Mesenteric fat pad (tissue), 1 donor: ENCODE results near the gene SLC25A38. TPM values are rescaled to one million over a fixed set of nuclear protein-coding genes. Genes with fewer than 3 reads are reported as not detected.

Experiments used
- DNase-seq: peaks from one replicate; pipeline ENCODE4 v3.0.0-alpha.2; 2020; ENCODE audit warnings: low spot score
- total RNA-seq: library from RNA; stranded (reverse); fragmentation: NEBNext Ultra II Directional; extraction: Animal tissue kit (Norgen Biotek cat#: 25700); gene quantifications from one replicate; pipeline ENCODE4 v1.2.1, GENCODE V29; 2021
- donor health status: DM: yes; HTN: yes; CAD: no.

SLC25A38 gene
- total RNA-seq, 1 donor from 2014 or later, result 16.7 TPM

DNA sequence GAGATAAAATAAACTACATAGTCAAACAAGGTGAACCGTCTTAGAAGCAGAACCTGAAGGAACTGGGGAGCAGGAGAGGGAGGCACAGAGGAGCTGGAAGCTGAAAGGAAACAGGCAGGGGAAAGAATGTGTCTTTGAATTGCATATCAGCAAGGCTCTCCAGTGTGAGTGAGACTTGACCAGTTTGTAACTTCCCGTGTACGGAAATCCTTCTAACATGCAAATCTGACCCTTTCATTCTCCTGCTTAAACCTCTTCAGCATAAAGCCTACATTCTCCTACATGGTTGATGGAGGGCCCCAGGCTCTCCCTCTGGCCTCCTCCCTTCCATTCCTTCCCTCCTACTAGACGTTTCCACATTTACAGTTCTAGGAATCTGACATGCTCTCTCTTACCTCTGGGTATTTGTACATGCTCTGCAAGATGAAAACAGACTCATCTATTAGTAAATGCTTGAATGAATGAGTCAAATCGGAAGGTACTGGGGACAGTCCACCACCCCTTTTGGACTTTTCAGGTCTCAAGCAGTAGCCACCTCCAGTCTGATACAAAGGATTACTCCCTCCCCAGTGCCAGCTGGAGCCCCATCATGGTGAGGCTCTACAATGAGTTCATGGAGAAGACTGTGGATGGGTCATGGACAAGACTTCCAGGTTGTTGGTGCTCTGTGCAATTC lies 6.1 kb upstream of the SLC25A38 start:
- DNase-seq, result no peak

DNA sequence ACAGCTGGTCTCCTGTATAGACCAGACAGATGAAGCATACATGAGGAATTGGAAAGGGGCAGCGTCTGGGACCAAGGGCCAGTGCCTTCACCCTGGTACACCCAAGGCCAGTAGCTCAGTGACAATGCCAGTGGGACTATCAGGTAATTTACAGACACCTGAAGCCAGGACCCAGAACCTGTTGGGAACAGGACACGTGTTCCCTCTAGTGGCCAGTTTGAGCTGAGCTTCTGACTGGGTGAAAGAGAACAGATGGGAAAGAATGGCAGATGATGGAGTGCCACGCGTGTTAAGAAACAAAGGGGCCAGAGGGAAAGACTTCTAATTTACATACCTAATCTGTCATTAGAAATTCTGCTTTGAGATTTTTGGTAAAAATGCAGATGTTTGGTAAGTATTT lies 5.1 kb upstream of the SLC25A38 start:
- no peak for DNase-seq

DNA sequence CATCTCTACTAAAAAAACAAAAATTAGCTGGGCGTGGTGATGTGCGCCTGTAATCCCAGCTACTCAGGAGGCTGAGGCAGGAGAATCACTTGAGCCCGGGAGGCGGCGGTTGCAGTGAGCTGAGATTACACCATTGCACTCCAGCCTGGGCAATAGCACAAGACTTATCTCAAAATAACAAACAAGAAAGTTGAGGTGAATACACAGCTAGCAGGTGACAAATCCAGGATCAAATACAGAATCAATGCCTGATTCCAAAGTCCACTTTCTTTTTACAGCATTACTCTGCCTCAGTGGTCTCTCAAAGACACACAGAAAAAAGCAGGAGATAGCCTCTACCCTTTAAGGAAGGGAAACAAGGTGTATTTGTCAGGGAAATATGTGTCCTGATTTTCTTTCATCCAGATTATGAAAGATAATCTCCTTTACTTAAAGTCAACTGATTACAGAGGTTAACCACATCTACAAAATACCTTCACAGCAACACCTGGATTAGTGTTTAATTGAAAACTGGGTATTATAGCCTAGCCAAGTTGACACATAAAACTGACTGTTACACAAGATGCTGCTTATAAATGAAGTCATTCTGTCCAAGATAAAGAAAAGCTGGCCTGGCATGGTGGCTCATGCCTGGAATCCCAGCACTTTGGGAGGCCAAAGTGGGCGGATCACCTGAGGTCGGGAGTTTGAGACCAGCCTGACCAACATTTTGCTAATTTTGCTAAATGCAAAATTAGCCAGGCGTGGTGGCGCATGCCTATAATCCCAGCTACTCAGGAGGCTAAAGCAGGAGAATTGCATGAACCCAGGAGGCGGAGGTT lies 4.0 kb upstream of the SLC25A38 start:
- DNase-seq, result no peak

DNA sequence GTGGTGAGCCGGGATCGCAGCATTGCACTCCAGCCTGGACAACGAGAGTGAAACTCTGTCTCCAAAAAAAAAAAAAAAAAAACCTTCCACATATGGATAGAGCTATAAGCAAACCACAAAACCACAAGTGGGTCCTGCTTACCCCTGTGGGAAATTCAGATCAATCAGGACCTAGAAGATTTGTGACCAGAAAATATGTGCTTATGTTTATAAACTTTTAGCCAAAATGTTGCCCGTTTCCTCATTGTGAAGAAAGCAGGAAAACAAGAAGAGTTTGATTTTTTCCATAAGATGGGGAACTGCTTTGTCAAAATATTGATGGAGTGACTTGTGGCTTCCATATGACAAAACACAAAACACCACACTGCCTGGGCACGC lies 3.4 kb upstream of the SLC25A38 start:
- no peak for DNase-seq

DNA sequence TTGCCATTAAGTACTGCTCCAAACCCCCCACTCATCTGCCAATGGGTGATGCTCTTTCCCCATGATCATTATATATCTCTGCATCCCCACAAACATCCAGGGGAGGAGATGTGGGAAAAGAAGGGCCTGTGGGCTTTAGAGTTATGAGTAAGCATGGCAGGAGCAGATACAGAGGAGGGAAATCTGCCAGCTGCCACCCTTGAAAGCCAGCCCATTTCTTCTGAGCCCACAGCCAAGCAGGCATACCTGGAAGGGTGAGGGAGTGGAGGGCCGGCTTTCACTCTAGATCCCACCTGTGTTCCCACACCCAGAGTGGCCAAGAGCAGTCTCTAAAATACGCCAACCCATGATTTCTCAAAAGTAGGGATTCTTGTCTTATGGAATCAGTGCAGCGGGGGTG lies 1.7 kb upstream of the SLC25A38 start:
- DNase-seq, result no peak

DNA sequence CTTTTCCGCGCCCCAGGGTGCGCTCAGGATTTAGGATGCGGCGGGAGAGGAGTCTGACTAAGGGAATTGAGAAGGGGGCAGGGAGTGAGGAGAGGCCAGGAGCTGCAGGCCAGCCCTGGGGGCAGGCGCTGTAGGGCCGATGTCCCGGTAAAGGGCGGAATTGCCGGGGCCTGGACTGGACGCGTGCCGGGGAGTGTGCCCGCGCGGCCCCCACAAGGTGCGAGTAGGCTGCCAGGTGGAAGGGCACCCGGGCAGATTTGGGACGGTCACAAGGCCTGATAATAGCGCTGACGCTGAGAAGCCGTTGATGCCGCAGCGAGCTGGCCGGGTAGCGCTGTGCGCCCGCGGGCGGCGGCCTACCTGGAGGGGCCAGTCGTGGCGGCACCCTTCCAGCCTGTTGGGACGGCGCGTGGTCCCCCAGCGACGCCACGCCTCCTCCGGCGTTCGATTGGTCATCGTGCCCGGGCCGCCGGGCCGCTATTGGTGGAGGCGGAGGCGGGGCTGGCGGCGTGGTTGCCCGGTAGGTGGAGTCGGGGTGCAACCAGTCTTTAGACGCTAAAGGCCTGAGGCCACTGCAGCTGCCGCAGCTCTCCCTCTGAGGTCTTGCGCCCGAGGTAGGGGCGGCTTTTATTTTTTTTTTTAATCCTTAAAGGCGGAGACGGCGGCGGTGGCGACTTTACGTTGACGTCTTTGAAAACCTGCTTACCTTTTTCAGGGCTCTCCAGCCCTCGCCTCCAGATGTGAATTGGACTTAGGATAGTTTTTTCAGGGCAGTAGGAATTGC lies 903 bp downstream of the SLC25A38 start:
- peak; percentile 99 for DNase-seq

DNA sequence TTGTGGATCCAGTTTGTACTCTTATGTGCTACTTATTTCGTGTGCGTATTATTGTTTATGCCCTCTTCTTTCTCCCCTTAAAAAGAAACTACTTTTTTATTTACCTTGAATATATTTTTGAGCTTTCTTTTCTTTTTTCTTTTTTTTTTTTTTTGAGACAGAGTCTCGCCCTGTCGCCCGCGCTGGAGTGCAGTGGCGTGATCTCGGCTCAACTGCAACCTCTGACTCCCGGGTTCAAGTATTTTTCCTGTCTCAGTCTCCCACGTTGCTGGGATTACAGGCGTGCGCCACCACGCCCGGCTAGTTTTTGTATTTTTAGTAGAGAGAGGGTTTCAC lies 1.5 kb downstream of the SLC25A38 start:
- no peak for DNase-seq

DNA sequence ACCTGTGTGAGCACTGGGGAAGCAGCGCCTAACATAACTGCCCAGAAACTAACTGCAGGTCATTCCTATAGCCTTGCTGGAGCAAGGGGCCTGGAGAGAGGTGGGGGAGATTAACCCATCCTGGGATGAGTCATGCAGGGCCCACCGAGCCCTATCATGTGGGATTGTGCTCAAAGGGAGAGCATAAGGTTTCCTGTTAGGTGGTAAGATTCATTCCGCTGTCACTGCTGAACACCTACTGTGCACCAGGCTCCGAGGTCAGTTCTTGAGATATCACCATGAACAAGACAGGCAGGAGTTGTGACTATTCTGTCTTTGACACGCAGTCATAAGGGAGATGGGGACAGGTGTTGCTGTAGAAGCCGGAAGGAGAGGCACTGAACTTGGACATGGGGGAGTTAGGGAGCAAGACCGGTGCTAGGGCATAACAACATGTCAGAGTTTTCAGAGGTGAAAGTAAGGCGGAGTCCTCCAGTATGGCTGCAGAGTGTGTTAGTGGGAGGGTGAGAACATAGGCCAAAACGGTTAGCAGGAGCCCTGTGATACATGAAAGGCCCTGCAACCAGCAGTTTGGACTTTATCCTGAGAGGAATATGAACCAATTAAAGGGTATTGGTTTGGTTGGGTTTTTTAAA lies 2.4 kb downstream of the SLC25A38 start:
- no peak for DNase-seq

DNA sequence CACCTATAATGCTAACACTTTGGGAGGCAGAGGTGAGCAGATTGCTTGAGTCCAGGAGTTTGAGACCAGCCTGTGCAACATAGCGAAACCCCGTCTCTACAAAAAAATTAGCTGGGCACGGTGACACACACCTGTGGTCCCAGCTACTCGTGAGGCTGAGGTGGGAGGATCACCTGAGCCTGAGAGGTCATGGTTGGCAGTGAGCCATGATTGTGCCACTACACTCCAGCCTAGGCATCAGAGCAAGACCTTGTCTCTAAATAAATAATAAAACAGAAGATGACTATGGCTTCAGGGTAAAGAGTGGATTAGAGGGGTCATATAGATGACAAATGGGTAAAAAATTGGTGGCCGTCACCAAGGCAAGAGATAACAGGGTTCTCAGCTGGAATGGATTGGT lies 3.1 kb downstream of the SLC25A38 start:
- no peak for DNase-seq

DNA sequence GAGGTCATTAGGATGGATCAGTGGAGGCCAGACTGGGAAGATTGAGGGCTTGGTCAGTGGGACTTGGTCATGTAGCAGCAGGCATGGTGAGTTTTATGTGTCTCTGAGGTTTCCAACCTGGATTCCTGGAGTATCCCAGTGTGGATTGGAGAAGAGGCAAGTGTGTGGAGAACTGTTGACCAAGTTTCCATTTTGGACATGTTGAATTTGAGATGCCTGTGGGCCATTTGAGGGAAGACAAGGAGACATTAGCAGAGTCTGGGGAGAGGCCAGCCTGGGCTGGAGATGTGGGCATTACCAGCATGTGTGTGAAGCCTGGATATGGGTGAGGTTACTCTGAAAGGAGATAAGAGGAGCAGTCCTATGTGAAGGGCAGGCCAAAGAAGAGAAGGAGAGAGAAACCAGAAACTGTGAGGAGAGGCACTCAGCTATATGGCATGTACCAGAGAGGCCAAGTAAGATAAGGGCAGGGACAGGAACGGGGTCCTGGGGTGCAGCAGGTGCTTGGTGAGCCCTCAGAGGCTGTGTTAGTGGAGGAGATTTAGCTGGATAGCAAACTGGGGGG lies 4.3 kb downstream of the SLC25A38 start:
- no peak for DNase-seq

DNA sequence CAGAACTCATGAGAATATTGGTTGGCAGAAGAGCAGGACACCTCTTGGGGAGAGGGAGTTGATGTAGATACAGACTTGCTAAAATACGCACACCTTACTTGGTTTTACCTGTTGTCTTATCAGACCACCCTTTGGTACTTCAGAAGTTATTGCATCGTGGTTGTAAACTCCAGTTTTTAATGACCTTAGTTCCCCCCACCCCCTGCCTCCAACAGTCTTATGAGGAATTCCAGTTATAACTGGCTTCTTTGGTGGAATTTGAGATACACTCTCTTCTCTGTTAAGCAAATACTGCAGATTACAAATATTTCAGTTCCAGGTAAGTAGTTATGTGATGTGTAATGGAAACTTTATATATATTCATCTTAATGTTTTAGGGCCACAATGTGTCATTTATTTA lies 5.0 kb downstream of the SLC25A38 start:
- no peak for DNase-seq

DNA sequence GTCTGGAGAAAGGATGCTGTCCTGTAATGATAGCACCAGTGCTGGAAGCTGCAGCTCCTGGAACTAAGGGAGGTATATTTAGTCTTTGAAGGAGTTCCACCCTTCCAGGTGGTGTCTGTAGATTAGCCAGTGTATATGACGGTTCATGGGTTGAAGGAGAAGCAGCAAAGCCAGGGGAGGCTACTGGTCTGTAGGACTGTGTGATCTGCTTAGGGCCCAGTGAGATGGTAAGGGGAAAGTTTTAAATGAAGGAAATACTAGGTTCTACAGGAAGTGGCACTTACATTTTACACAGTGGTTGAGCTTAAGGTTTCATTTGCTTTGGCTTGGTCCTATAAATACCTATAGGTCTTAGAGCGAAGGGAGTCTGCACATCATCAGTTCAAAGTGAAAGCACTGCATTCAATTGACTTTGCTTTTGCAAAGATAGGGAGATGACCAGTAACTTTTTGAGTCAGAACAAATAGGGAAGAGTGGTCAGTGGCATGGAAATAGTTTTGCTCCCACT lies 5.6 kb downstream of the SLC25A38 start:
- no peak for DNase-seq

DNA sequence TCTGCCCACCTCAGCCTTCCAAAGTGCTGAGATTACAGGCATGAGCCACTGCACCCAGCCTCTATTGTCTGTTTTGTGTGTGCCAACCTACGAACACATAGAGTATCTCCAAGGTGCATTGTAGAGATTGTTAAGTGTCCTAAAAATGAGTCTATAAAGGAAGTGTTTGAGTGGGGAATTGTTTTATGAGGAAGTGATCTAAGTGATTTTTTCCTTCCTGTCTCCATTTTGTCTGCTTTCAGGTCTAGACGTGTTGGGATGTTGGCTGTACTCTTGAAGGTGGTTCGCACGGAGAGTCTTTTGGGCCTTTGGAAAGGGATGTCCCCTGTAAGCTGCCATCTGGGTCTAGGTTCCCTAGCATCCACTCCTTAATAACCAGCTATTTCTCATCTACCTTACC lies 7.0 kb downstream of the SLC25A38 start:
- no peak for DNase-seq

DNA sequence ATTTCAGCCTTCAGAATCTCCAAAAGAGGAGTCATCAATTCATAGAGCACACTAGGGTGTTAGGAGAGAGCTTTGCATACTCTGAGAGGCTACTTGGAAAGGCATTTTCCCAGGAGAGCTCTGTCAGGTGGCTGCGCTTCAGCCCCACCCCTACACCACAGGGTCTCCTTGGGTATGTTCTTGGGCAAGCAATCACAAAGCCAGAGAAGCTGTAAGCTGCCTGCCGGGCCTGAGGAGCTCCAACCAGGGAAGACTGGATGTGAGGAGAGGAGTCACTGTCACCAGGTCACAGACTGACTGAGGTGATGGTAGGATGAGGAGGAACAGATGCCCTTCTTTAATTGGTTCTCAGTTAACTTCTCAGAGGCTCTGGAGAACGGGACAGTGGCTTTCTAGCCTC lies 13.5 kb downstream of the SLC25A38 start:
- no peak for DNase-seq

DNA sequence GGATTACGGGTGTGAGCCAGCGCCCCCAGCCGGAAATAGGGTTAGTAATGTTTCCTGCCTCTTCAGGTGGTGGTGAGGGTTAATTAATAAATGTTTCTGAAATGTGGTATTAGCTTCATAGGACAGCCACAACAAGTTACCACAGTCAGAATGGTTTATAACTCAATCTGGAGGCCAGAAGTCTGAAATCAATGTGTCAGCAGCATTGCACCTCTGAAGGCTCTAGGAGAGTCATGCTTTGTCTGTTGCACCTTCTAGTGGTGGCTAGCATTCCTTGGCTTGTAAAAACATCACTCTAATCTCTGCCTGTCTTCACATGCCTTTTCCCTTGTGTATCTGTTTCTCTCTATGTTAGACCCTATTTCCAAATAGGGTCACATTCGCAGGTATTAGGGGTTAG lies 15.5 kb downstream of the SLC25A38 start:
- no peak for DNase-seq

DNA sequence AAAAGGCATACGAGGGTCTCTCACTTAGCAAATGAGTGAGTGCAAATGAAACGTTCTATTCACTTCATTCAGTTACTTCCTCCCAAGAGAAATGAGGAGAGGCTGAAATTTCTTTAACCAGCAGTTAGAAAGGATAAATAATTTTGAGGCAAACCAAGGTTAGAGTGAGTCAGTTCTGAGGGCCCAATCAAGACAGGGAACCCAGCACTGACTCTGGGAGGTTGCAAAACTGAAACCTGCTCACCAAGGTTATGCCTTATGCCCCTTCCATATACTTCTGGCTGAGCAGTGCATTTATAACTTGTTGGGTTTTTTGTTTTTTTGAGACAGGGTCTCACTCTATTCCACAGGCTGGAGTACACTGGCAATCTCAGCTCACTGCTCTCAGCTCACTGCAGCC lies 18.8 kb downstream of the SLC25A38 start:
- DNase-seq, result no peak

DNA sequence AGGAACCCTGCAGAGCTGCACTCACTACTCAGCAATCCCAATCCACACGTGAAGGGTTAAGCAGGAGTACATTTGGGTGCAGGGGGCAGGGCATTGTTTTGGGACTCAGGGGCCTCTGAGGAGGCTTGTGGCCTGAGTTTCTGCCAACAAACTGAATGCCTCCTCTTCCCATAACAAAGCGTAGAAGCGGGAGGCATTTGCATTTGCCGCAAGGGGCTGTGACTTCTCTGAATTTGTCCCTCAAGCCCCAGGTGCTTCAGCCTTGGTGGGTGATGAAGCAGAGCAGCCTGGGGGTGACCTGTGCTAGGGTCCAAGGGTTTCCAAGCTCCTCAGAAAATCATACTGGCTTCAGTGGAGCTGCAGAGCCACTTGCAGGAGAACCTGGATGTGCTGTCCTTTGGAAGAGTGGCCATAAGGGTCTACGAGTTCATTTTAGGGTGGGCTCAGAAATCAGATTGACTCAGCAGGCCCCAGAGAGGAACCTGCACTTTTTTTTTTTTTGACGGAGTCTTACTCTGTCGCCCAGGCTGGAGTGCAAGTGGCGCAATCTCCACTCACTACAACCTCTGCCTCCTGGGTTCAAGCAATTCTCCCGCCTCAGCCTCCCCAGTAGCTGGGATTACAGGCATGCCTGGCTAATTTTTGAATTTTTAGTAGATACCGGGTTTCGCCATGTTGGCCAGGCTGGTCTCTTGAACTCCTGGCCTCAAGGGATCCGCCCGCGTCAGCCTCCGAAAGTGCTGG lies 21.9 kb downstream of the SLC25A38 start:
- DNase-seq, result no peak

DNA sequence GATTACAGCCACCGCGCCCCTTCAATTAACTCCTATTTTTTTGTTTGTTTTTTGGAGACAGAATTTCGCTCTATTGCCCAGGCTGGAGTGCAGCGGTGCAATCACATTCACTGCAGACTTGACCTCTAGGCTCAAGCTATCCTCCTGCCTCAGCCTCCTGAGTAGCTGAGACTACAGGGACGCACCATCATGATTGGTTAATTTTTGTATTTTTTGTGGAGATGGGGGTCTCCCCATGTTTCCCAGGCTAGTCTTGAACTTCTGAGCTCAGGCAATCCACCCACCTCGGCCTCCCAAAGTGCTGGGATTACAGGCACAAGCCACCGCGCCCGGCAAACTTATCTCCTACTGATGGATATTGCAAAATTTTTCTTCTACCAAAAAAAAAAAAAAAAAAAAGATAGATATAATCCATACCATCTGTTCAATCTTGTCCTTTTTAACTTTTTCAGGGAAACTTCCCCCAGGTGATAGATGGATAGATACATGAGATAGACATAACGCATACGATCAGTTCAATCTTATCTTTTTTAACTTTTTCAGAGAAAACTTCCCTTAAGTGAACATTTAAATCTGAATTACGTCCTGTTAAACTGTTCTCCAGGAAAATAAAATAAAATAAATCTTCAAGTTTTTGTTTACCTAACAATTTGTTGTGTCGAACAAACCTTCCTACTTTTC lies 22.7 kb downstream of the SLC25A38 start:
- DNase-seq, result no peak

DNA sequence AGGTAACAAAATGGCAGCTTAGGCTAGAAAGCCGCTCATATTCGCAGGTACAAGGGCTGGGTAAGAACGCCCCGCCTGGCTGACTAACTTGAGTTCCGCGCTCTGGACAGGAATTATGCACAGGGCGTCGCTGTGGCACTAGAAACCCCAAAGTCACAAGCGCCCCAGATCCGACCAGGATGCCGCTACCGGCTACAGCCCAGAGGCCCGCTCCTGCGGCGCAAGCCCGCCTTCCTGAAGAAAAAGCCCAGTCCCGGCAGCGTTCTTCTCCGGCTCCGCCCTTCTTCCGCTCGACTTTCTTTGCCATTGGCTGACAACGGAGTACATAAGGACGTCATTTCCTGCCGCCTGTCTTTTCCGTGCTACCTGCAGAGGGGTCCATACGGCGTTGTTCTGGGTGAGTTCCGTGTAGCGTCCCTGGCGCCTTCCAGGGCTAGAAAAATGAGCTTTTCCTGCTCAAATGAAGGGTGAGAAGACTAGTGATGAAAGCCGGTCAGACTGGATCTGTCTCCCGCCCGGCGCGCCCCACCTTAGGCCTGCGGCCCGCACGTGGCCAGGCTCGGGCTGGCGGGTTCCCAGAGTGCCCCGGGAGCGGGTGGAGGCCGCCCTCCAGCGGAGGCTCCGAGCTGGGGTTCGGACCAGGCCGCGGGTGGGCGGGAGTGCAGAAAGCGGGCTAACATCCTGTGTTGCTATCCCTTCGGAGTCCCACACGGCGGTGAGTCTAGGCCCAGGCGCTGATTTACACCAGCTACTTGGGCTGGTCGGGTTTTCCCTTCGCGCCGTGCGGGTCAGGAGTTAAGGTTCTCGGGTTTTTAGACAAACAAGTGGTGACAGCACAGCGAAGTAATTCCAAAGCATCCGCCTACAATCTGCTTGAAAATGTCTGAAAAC lies 23.4 kb downstream of the SLC25A38 start, which contains the start of gene RPSA:
Gene RPSA (plus strand): TSS at position 353 of the 891 bp plus-strand sequence. CDS start 934 bp downstream, outside the sequence.
- DNase-seq, result peak; percentile 98
